ENCODE results near the gene ELANE. TPM values are rescaled to one million over a fixed set of nuclear protein-coding genes. Genes with fewer than 3 reads are reported as not detected.
"Not testable (repeated sequence)": the region's sequence is repeated elsewhere in the genome, so short reads cannot be mapped to it uniquely, and the experiment has no call there.

The ELANE gene
- total RNA-seq, 4 donors from 2014 or later = 0.51 to 1.9 TPM; not detected in 2

DNA sequence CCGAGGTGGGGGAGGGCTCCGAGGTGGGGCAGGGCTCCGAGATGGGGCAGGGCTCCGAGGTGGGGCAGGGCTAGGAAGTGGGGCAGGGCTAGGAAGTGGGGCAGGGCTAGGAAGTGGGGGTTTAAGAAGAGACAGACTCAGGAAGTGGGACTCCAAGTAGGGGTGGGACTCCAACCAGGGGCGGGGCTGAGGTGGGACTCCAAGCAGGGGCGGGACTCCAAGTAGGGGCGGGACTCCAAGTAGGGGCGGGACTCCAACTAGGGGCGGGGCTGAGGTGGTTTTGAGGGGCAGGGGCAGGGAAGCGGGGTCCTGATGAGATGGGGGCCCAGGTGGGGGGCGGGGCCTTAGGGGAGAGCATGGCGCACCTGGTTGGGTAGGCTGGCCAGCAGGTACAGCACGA is 21.0 kb downstream of the ELANE start:
- intact Hi-C loops (cut with DNase I; ENCODE audit: low total_unique reads) = no loop called here
- no peak for TF ChIP-seq POLR2A (IDR thresholded peaks at IDR 0.05)
- TF ChIP-seq, protein P1, sequence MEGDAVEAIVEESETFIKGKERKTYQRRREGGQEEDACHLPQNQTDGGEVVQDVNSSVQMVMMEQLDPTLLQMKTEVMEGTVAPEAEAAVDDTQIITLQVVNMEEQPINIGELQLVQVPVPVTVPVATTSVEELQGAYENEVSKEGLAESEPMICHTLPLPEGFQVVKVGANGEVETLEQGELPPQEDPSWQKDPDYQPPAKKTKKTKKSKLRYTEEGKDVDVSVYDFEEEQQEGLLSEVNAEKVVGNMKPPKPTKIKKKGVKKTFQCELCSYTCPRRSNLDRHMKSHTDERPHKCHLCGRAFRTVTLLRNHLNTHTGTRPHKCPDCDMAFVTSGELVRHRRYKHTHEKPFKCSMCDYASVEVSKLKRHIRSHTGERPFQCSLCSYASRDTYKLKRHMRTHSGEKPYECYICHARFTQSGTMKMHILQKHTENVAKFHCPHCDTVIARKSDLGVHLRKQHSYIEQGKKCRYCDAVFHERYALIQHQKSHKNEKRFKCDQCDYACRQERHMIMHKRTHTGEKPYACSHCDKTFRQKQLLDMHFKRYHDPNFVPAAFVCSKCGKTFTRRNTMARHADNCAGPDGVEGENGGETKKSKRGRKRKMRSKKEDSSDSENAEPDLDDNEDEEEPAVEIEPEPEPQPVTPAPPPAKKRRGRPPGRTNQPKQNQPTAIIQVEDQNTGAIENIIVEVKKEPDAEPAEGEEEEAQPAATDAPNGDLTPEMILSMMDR (IDR thresholded peaks at IDR 0.05) = no peak
- H3K4me3 ChIP-seq (ENCODE audit: low read depth, poor library complexity, severe bottlenecking) = no peak overlapping the region
- 69 to 75% methylated on average over 9 to 13 of the region's 13 CpGs for WGBS, 2 donors
- no peak for DNase-seq (ENCODE audit: low spot score in 2 of 2)

DNA sequence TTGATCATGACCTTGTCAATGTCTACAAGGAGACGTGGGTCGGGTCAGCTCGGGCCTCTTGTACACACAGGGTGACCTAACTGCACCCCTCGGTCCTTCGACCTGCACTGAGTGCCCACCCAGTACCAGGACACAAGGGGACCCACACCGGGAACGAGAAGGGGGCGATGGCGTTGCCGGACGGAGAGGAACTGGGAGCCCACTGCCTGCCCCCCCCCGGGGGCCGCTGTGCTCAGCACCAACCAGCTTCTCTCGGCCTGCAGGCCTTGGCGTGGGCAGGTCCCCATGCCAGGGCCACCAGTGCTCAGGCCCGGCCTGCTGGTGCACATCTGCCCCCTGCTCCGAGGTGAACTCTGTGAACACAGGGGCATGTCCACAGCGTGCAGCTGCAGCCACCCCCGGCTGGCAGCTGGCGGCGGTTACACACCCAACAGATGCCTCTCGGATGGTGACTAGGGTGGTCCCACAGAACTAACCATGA is 21.5 kb downstream of the ELANE start:
- 92 to 97% methylated on average over 17 to 20 of the region's 22 CpGs for whole genome bisulfite sequencing, 2 donors
- intact Hi-C loops (cut with DNase I; ENCODE audit: low total_unique reads) = no loop called here
- no peak for DNase-seq (ENCODE audit: low spot score in 2 of 2)
- no peak overlapping the region for H3K4me3 ChIP-seq (ENCODE audit: low read depth, poor library complexity, severe bottlenecking)
- no peak for TF ChIP-seq POLR2A (IDR thresholded peaks at IDR 0.05)
- TF ChIP-seq, protein P1 (IDR thresholded peaks at IDR 0.05) = no peak

DNA sequence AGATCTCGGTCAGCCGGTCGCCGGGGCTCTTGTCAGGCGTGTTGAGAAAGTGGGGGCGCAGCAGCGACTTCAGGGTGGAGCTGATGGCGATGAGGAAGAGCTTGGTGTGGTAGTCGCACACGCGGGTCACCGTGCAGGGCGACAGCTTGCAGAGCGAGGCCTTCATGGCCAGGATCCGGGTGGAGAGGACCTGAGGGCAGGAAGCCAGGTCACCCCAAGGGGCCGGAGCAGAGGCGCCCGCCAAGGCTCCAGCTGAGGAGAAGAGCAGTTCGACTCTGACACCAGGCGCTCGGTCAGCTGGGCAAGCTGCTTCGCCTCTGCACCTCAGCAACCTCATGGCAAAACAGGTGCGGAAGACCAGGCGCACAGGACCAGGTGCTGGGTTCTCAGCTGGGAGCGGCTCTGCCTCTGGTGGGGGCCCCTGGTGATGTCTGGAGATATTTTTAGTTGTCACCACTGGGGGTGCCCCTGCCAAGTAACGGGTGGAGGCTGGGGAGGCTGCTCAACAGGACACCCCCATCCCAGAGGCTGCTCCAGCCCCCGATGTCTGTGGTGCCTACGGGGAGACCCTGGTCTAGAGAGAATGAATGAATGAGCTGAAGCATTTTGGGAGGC is 23.3 kb downstream of the ELANE start:
- 91 to 95% methylated on average over 25 to 28 of the region's 28 CpGs for WGBS, 2 donors
- TF ChIP-seq, protein P1 (IDR thresholded peaks at IDR 0.05) = no peak
- TF ChIP-seq POLR2A (IDR thresholded peaks at IDR 0.05) = no peak
- intact Hi-C loops (cut with DNase I; ENCODE audit: low total_unique reads) = no loop called here
- DNase-seq (ENCODE audit: low spot score in 2 of 2) = no peak
- H3K4me3 ChIP-seq (ENCODE audit: low read depth, poor library complexity, severe bottlenecking) = no peak overlapping the region

DNA sequence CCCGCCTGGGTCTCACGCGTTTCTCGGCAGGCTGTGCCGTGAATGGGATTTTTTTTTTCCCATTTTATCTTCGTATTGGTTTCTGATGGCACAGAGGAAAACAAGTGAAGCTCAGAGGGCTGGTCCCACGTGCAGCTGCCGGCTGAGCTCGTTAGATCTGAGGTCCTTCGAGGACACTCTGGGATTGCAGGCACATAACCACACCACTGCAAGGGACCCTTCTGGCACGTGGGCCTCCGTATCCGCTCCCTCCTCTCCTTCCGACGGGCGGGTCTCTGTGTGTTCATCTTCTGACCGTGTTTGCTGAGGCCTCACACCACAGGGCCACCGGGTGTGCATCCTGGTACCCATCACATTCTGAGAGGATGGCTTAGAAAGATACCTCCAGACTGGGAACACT is 24.0 kb downstream of the ELANE start:
- no peak overlapping the region for H3K4me3 ChIP-seq (ENCODE audit: low read depth, poor library complexity, severe bottlenecking)
- 81 to 83% methylated on average over 18 of the region's 18 CpGs for WGBS, 2 donors
- DNase-seq (ENCODE audit: low spot score in 2 of 2) = no peak
- intact Hi-C loops (cut with DNase I; ENCODE audit: low total_unique reads) = no loop called here
- TF ChIP-seq, protein P1 (IDR thresholded peaks at IDR 0.05) = no peak
- TF ChIP-seq POLR2A (IDR thresholded peaks at IDR 0.05) = no peak

DNA sequence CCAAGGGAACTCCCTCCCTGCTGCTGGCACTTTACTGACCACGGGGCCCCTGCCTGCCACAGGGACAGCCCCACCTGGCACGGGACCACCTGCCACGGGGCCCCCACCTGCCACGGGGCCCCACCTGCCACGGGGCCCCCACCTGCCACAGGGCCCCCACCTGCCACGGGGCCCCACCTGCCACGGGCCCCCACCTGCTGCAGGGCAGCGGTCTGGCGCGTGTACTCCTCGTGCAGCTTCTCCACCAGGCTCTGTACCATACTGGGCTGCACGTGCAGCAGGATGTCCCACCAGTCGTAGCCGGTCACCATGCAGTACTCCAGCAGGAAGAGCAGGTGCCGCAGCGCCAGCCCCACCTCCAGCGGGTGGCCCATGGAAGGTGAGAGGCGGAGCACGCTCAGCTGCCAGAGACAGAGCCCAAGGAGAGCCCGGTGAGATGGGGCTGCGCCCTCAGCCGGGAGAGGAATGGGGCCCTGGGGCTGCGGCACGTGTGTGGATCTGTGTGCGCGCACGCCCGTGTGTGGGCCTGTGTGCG is 24.7 kb downstream of the ELANE start:
- intact Hi-C loops (cut with DNase I; ENCODE audit: low total_unique reads) = no loop called here
- no peak for DNase-seq (ENCODE audit: low spot score in 2 of 2)
- no peak overlapping the region for H3K4me3 ChIP-seq (ENCODE audit: low read depth, poor library complexity, severe bottlenecking)
- WGBS, 2 donors = 60 to 70% methylated on average over 20 to 28 of the region's 29 CpGs
- TF ChIP-seq POLR2A (IDR thresholded peaks at IDR 0.05) = no peak
- TF ChIP-seq, protein P1 (IDR thresholded peaks at IDR 0.05) = no peak

DNA sequence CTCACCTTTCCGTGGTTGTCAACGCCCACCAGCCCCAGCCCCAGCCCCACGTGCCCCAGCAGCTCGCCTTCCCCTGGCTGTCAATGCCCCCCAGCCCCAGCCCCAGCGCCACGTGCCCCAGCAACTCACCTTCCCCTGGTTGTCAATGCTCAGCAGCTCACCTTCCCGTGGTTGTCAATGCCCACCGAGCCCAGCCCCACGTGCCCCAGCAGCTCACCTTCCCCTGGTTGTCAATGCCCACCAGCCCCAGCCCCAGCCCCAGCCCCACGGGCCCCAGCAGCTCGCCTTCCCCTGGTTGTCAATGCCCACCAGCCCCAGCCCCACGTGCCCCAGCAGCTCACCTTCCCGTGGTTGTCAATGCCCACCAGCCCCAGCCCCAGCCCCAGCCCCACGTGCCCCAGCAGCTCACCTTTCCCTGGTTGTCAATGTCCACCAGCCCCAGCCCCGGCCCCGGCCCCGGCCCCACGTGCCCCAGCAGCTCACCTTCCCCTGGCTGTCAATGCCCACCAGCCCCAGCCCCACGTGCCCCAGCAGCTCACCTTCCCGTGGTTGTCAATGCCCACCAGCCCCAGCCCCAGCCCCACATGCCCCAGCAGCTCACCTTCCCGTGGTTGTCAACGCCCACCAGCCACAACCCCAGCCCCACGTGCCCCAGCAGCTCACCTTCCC is 26.0 kb downstream of the ELANE start:
- intact Hi-C loops (cut with DNase I; ENCODE audit: low total_unique reads); DNase-seq (ENCODE audit: low spot score in 2 of 2); H3K4me3 ChIP-seq (ENCODE audit: low read depth, poor library complexity, severe bottlenecking): not testable (repeated sequence)
- 62 to 74% methylated on average over 6 to 10 of the region's 23 CpGs for WGBS, 2 donors

DNA sequence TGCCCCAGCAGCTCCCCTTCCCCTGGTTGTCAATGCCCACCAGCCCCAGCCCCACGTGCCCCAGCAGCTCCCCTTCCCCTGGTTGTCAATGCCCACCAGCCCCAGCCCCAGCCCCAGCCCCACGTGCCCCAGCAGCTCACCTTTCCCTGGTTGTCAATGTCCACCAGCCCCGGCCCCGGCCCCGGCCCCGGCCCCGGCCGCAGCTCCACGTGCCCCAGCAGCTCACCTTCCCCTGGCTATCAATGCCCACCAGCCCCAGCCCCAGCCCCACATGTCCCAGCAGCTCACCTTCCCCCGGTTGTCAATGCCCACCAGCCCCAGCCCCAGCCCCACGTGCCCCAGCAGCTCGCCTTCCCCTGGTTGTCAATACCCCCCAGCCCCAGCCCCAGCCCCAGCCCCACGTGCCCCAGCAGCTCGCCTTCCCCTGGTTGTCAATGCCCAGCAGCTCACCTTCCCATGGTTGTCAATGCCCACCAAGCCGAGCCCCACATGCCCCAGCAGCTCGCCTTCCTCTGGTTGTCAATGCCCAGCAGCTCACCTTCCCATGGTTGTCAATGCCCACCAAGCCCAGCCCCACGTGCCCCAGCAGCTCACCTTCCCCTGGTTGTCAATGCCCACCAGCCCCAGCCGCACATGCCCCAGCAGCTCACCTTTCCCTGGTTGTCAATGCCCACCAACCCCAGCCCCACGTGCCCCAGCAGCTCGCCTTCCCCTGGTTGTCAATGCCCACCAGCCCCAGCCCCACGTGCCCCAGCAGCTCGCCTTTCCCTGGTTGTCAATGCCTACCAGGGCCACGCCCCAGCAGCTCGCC is 26.9 kb downstream of the ELANE start:
- H3K4me3 ChIP-seq (ENCODE audit: low read depth, poor library complexity, severe bottlenecking); intact Hi-C loops (cut with DNase I; ENCODE audit: low total_unique reads); DNase-seq (ENCODE audit: low spot score in 2 of 2): not testable (repeated sequence)
- WGBS, 2 donors = 79 to 85% methylated on average over 16 to 23 of the region's 24 CpGs
